SU-DHL-6 (cell line): Measurements from ENCODE around the gene VAC14.

Experiments used
- H2AFZ ChIP-seq: fragments of 200-600 bp; sonication (generic); 2 replicates; pipeline ENCODE4 v1.6.1; 2014; ENCODE audit warnings: low read depth, mild to moderate bottlenecking, moderate library complexity, mixed read lengths, antibody characterized with exemption, low read length; ENCODE audit not compliant: severe bottlenecking
- H3F3A ChIP-seq: fragments of 200-600 bp; shearing (Covaris generic); 2 replicates; pipeline ENCODE4 v1.6.0; 2016; ENCODE audit warnings: antibody characterized with exemption, mild to moderate bottlenecking; ENCODE audit not compliant: insufficient read depth
- H3K27ac ChIP-seq: fragments of 200-600 bp; sonication (generic); 2 replicates; pipeline ENCODE4 v1.5.1; 2016; ENCODE audit warnings: low read depth, mild to moderate bottlenecking, low read length, moderate library complexity, mixed read lengths
- H3K27me3 ChIP-seq: fragments of 200-600 bp; sonication (generic), shearing (Covaris generic); 2 replicates; pipeline ENCODE4 v1.6.0; 2014; ENCODE audit warnings: mild to moderate bottlenecking, low read length
- H3K36me3 ChIP-seq: fragments of 200-600 bp; sonication (generic); 2 replicates; pipeline ENCODE4 v1.6.1; 2014; ENCODE audit warnings: mild to moderate bottlenecking, low read length, mixed read lengths
- H3K4me2 ChIP-seq: fragments of 300-600, 200-600 bp; shearing (Covaris generic), sonication (generic); 2 replicates; pipeline ENCODE4 v1.6.0; 2014; ENCODE audit warnings: low read length, low read depth, mild to moderate bottlenecking; ENCODE audit not compliant: poor library complexity, severe bottlenecking
- H3K4me3 ChIP-seq: fragments of 200-600 bp; sonication (generic); 2 replicates; pipeline ENCODE4 v1.5.1; 2014; ENCODE audit warnings: antibody characterized with exemption, low read length, mild to moderate bottlenecking, mixed read lengths; ENCODE audit not compliant: insufficient read depth, poor library complexity, severe bottlenecking
- H3K79me2 ChIP-seq: fragments of 200-600 bp; sonication (generic); 2 replicates; pipeline ENCODE4 v1.6.1; 2014; ENCODE audit warnings: mild to moderate bottlenecking, low read length, moderate library complexity; ENCODE audit not compliant: insufficient read depth
- H3K9ac ChIP-seq: fragments of 200-600 bp; sonication (generic); 2 replicates; pipeline ENCODE4 v1.7.0; 2014; ENCODE audit warnings: mild to moderate bottlenecking, low read length
- H3K9me2 ChIP-seq: fragments of 200-600 bp; sonication (generic); replicated peaks from 2 replicates; pipeline ENCODE4 v1.6.1; 2014; ENCODE audit warnings: low read length; ENCODE audit not compliant: insufficient read depth
- H3K9me3 ChIP-seq: fragments of 200-600 bp; sonication (generic); 2 replicates; pipeline ENCODE4 v1.6.1; 2014; ENCODE audit warnings: low read length, mixed read lengths; ENCODE audit not compliant: insufficient read depth
- H4K20me1 ChIP-seq: fragments of 200-600 bp; sonication (generic); 2 replicates; pipeline ENCODE4 v1.6.1; 2014; ENCODE audit warnings: low read depth, mild to moderate bottlenecking, antibody characterized with exemption, low read length, moderate library complexity, mixed read lengths
- CTCF ChIP-seq: fragments of 200-600 bp; sonication (generic); IDR thresholded peaks from one replicate; pipeline ENCODE4 v1.5.1; 2017; ENCODE audit warnings: antibody characterized with exemption, mild to moderate bottlenecking, low read length, moderate library complexity; ENCODE audit not compliant: insufficient read depth, poor library complexity, severe bottlenecking
- EZH2phosphoT487 ChIP-seq: fragments of 200-600 bp; sonication (generic), shearing (Covaris generic); conservative IDR thresholded peaks from 2 replicates; pipeline ENCODE4 v1.6.1; 2018; ENCODE audit warnings: mild to moderate bottlenecking, antibody characterized with exemption, low read length, moderate library complexity, mixed read lengths

VAC14 gene

GRCh38 chr16:70805380-70805779, 4.4 kb upstream of the VAC14 start:
- no peak overlapping the region for H3K9ac ChIP-seq
- no peaks in the 10 kb centered on the region for H3K9me2 ChIP-seq
- no peak overlapping the region for H3K4me3 ChIP-seq
- no peak overlapping the region for H3K4me2 ChIP-seq
- H3F3A ChIP-seq: peaks cover 5% of the 10 kb centered on the region; the same call in 1 of the 2 replicates
- no peak overlapping the region for H2AFZ ChIP-seq
- no peaks in the 10 kb centered on the region for H3K36me3 ChIP-seq
- H3K27ac ChIP-seq: no peak overlapping the region
- H3K9me3 ChIP-seq: no peaks in the 10 kb centered on the region
- no peaks in the 10 kb centered on the region for H3K27me3 ChIP-seq
- peaks cover 4% of the 10 kb centered on the region for H3K79me2 ChIP-seq
- no peak for TF ChIP-seq EZH2phosphoT487
- TF ChIP-seq CTCF: no peak
- H4K20me1 ChIP-seq: no peaks in the 10 kb centered on the region

DNA sequence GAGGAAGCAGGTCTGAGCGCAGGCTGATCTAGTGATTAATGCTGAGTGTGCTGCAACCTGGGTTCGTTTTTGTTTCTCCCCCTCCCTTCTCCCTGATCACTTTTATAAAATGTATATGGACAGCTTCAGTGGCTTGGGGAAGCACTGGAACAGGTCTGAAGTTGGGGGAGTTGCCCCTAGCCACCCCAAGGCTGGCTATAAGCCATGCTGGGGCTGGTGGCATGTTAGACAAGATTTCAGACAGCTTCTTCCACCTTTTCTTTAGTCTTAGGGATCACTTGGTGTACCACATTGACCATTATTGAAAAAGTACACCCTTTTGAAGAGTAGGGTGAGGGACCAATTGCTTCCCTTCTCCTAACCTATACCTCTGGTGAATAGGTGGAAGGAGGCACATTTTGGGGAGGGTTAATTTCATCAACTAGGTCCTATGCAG, 3.8 kb upstream of the VAC14 start:
- no peak overlapping the region for H2AFZ ChIP-seq
- H3K4me2 ChIP-seq: no peak overlapping the region
- no peaks in the 10 kb centered on the region for H3K9me3 ChIP-seq
- no peaks in the 10 kb centered on the region for H3K9me2 ChIP-seq
- peaks cover 5% of the 10 kb centered on the region; the same call in 1 of the 2 replicates for H3F3A ChIP-seq
- H3K4me3 ChIP-seq: no peak overlapping the region
- H3K27me3 ChIP-seq: no peaks in the 10 kb centered on the region
- no peak overlapping the region for H3K27ac ChIP-seq
- no peaks in the 10 kb centered on the region for H3K36me3 ChIP-seq
- H3K79me2 ChIP-seq: peaks cover 10% of the 10 kb centered on the region
- H4K20me1 ChIP-seq: no peaks in the 10 kb centered on the region
- no peak for TF ChIP-seq CTCF
- no peak for TF ChIP-seq EZH2phosphoT487
- H3K9ac ChIP-seq: no peak overlapping the region

GRCh38 chr16:70804153-70804733, 3.3 kb upstream of the VAC14 start:
- H3K4me3 ChIP-seq: no peak overlapping the region
- no peaks in the 10 kb centered on the region for H3K36me3 ChIP-seq
- no peak overlapping the region for H2AFZ ChIP-seq
- H3K27ac ChIP-seq: no peak overlapping the region
- no peaks in the 10 kb centered on the region for H3K9me2 ChIP-seq
- peaks cover 15% of the 10 kb centered on the region for H3K79me2 ChIP-seq
- H3K27me3 ChIP-seq: no peaks in the 10 kb centered on the region
- H4K20me1 ChIP-seq: no peaks in the 10 kb centered on the region
- H3F3A ChIP-seq: peaks cover 5% of the 10 kb centered on the region; the same call in 1 of the 2 replicates
- no peak for TF ChIP-seq CTCF
- no peak for TF ChIP-seq EZH2phosphoT487
- H3K9ac ChIP-seq: no peak overlapping the region
- H3K9me3 ChIP-seq: no peaks in the 10 kb centered on the region
- no peak overlapping the region for H3K4me2 ChIP-seq
